ENCODE results near the gene BTBD9. TPM values are rescaled to one million over a fixed set of nuclear protein-coding genes. Genes with fewer than 3 reads are reported as not detected.

BTBD9 gene
- total RNA-seq, 1 experiment from 2014 or later: 11.3 TPM

DNA sequence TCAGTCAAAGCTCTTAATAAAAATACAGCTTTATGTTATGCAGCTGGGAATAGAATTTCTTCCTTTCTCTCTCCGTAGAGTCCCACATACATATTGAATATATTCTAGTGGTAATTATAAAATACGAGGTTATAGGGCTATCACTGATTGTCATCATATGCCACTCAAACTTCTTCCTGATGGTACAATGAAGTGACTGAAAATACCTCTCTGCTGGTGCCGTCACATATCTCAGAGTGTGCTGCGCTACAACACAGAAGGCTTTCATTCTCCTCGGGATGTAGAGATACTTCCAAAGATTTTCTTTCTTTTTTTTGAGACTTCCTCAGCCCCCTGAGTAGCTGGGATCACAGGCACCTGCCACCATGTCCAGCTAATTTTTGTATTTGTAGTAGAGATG, 249.9 kb downstream of the BTBD9 start:
- DNase-seq (ENCODE audit: low read depth): no peak

DNA sequence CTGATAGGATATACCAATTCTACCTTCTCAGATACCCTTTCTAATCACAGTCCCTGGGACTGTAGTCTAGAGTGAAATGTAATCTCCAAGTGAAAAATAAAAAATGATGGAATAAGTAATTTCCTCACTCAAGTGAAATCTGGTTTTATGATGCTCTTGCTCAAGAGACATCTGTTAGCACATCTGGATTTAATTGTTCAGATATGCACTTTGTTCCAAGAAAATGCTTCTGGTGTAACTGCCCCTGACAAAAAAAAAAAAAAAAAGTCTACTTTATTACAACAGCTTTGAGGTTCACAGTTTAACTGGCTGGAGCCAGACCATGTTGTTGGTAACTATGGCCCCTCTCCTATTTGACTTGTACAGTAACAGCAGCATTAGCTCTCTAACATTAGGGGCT, 251.8 kb downstream of the BTBD9 start:
- DNase-seq (ENCODE audit: low read depth): no peak

DNA sequence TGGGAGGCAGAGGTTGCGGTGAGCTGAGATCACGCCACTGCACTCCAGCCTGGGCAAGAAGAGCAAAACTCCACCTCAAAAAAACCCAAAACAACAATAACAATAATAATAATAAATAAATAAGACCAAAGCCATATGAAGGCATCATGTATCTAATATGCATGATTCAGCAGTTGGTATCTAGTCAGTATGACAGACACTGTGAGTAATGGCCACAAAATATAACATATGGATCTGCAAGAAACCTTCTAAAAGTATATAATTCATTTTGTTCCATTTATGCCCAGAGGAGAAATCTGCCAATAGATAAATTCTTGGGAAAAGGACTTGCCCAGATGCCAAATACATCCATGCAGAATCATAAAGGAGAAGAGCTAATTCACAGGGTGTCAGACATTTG, 252.3 kb downstream of the BTBD9 start:
- DNase-seq (ENCODE audit: low read depth): no peak

DNA sequence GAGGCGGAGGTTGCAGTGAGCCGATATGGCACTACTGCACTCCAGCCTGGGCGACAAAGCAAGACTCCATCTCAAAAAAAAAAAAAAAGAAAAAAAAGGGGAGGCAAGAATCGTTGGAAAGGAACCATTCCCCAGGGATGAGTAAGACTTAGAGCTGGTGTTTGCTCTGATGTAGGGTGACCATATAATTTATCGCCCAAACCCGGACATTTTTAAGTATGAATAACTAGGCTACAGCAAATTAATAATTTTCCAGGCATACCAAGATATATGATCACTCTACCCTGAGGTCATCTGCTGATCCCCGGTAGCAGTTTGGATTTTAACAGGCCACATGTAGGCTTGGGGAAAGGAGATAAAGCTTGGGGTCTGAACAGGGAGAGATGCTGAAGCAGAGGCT, 260.9 kb downstream of the BTBD9 start:
- peak; percentile 36 for DNase-seq (ENCODE audit: low read depth)

DNA sequence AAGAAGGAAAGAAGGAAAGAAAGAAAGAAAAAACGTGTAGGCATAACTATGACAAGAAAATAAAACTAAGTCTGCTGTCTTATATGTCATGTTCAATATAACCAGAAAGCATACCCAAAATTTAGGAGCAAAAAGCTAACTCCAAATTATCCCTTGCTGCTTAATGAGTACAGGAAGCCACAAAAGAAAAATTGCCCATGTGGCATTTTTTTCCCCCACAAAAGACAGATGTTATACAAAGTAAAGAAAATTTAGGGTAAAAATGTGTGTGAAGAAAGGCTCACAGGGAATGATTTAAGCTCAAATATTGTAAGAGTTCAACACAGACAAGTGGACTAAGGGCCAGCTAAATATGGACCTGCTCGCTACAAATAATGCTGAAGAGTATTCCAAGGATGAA, 263.8 kb downstream of the BTBD9 start:
- no peak for DNase-seq (ENCODE audit: low read depth)

DNA sequence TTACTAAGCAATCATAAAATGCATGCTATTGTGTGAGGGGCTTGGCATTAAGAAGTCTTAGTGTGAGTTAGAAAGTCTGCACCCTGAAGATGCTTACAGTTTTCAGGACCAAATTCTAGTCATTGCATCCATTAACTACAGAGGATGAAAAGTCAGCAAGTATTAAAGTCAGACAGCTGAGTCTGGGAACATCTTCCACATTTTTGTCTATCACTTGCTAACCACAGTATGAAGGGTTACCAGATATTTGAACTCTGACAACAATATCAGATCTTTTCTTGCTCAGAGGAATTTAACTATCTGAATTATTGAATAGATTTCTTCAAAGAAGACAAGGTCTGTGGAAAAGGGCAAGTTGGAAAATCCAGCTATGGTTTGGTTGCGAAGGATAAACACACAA, 264.4 kb downstream of the BTBD9 start:
- DNase-seq (ENCODE audit: low read depth): no peak

DNA sequence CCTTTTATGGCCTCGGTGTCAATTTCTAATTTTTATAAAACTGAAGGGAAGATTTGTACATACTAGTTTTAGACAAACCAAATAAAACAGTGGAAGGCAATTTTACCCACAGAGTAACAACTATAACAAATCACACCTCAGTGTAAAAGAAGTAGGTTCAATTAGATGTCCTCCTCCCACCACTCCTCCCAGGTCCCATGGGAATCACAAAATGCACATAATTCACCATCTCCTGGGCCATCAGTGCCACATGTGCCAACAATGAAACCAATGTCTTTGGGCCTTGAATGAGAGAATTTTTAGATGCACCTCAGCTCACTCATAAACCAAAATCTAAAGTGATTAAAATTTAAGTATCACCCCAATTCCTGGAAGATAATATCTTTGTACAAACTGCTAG, 267.8 kb downstream of the BTBD9 start:
- DNase-seq (ENCODE audit: low read depth): no peak

DNA sequence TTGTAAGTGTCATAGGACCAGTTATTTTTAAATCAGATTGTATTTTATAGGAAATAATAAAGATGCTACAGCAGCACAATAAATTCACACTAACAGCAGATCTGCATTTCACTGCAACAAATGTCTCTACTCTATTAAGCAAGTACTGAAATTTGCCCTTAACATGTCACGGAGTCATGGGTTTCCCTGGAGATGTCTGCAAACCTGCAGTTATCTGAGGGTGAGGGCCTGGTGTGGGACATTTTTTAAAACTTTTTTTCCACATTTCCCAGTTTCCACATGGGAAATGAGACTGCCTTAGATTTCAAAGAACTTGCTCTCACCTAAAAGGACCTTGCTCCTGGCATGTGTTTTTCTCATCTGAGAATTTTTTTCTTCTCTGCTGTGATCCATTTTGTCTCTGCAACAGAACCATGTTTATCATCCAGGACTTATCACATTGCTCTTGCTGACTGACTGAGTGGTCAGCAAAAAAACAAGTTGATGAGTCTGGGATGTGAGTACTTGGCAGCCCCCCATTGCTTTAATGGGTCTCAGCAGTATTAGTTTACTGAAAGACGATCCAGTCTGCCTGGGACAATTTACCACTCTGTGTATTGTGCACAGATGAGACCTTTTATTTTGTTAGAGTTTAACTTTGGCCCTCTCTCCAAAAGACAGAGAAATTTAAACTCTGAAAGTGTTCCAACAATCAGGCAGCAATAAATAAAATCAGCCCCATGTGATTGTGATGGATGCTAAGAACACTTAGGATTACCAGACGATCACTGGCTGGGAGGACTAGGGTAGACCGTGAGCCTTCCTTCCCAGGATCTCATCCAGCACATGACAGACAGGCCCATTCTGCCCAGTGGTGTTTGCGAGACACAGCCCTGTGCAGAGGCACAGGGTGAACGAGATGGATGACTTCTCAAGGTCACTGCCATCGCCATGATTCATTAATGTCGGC, 268.8 kb downstream of the BTBD9 start:
- no peak for DNase-seq (ENCODE audit: low read depth)

DNA sequence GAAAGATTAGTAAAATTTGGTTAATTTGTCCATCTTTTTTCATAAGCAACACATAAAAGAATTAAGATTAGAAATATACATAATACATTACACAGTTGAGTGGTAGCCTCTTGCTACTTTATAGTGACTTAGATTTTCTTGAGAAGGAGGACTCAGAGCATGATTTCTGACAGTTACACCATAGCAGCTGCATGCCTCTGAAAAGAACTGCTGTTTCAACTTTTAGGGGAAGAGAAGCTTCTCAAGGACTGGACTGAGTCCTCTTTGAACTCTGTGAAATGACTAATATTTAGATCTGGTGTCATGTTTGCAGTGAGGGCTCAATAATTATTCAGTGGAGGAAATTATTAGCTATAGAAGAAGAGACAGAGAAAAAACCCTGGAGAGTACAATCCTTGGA, 272.5 kb downstream of the BTBD9 start:
- no peak for DNase-seq (ENCODE audit: low read depth)

DNA sequence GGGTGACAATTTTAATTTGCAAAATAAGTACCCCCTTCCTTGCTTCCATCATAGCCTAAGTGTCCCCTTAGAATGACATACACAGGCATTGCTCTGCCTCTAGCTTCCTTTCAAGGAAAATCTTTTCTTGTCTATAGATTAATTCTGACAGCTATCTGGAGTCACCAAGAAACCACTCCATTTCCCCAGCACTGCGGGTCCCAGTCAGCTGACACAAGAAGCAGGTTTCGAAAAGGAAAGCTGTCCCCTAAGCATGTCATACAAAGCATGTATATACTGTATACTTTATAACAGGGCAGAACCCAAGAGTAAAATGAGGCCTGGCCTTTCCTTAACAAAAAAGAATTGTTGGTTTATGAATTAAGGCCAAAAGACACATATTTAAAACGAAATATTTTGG, 273.5 kb downstream of the BTBD9 start:
- DNase-seq (ENCODE audit: low read depth): no peak

DNA sequence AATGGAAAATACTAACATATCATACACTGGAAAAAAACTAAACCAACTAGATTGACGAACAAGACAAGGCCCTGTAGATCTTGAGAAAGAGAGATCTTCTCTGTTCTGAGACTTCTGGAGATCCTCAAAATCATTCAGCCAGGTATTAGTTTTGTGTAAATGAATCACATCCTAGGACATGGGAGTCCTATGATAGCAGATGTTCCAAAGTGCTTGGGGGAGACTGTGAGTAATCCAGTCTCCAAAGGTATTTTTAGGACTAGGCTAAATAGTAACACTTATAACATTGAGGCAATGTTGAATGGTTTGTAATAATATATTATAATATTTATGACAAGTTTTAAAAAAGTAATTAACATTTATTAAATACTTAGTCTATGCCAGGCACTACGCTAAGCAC, 275.0 kb downstream of the BTBD9 start:
- no peak for DNase-seq (ENCODE audit: low read depth)

DNA sequence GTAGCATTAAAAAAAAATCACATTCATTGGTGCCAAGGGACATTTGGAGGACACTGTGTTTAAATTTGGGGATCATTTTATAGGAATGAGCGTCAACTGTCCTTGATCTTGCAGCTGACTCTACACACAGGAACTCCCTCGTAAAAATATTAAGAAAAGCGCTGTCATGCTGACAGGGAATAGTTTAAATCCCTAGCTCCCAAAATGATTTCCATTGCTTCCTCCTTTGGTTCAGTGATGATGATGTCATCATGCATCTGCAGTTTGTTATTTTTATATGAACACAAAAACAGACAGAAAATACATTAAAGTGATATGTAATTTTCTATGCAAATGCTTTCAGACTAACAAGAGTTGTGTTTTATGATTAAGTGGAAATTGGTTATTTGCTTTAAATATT, 275.6 kb downstream of the BTBD9 start:
- DNase-seq (ENCODE audit: low read depth): no peak

DNA sequence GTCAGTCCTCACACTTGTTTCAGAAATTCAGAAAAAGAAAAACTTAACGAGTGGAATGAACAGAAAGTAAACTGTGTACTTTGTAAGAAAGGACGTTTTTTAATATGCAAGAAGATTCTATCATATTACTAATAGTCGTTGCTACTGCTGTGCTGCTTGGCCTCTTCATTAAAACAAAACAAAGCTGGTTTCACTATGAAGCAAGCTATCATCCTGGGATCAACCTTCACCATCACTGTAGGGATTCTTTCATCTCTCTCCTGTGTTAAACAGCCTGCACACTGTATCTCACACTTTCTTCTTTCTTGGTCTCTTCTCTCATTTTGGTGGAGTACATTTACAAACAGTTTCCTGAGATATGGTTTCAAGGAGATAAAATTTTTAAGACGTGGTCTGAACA, 284.2 kb downstream of the BTBD9 start:
- DNase-seq (ENCODE audit: low read depth): no peak

DNA sequence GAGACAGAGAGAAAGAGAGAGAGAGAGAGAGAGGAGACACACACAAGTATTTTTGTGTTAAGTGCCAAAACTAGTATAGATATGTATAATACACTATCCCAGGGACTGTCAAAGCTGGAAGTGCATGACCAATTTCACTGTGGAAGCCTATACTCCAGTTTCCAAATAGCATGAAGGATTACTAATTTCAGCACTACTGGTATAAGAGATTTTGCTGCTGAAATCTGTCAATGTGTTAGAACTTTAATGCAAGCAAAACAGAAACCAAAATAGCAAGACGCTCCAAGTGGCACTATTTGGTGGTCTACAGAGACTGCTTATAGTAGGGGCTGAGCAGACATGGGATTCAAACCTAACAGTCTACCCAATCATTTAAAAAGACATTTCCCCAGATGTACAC, 284.8 kb downstream of the BTBD9 start:
- DNase-seq (ENCODE audit: low read depth): no peak

DNA sequence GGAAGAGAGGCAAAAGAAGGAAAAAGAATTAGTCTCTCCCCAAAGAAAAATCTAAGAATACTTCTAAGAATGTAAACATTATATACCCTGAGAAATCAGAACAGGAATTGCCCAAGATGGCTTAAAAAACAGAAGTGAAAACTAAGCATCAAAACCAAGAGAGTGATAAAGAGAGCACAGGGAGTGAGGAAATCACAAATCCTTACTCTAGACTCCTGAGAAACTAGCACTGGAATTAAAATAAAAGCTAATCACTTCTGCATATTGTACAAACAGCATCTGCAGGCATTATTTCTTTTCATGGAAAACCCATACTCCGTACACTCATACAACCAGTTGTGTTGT, 285.7 kb downstream of the BTBD9 start:
- no peak for DNase-seq (ENCODE audit: low read depth)

DNA sequence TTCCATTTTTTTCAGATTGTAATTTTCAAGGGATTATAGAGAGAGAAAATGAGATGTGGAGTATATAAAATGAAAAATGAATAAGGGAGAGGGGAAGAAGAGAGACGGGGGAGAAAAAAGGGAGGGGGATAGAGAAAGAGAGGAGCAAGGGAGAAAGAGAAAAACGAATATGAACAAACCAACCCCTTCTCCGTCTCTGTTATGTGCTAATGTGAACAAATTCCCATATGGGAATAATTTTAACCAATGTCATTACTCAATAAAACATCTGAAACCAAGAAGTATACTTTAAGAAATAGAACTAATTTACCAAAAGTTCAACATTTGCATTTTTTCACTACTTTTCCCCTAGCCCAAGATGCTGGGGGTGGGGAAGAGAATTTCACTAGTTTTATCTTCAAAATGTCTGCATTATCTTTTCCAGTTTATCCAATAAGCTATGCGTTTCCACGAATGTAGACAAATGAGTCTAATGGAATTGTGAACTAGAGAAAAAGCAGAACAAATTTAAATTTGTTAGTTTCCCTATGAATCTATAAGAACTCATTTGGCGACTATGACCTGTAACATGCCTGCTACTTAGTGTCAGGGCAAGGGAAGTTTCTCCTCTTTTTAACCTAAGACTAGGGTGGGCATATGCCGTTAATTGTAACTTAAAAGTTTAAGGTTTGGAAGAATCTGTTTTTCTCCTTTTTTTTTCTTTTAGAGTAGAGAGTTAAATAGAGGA, 286.3 kb downstream of the BTBD9 start:
- no peak for DNase-seq (ENCODE audit: low read depth)

DNA sequence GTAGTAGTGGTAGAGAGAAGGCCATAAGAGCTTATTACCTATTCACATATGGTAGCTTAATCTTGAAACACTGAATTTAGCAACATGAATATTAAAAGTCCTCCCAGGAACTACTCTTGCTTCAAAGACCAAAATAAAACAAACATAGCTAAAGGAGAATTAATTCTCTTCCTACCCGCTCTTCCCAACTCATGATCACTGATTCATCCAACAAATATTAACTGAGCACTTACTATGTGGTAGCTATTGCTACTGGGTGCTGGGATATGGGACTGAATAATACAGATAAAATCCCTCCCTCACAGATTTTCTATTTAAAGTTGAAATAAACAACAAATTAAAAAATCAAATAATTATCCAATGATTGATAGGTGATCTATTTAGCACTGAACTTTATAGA, 287.1 kb downstream of the BTBD9 start:
- DNase-seq (ENCODE audit: low read depth): peak; percentile 27

DNA sequence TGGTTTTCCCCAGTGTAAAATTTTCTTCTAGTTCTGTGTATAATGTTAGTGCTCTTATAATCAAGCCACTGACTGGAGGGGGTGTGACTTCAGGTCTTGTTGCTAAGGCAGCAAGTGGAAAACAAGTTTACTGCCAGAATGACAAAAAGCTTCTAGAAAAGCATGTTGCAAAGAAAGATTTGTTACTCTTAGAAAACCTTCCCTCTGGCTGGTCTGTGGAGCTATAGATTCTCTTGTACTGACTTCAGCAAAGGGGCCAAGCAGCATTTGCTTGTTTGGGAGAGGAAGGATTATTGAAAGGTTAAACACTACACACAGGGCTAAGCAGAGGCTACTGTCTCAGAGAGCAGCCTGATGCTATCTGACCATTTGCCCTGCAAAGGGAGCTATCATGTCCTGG, 288.8 kb downstream of the BTBD9 start:
- peak; percentile 90 for DNase-seq (ENCODE audit: low read depth)

DNA sequence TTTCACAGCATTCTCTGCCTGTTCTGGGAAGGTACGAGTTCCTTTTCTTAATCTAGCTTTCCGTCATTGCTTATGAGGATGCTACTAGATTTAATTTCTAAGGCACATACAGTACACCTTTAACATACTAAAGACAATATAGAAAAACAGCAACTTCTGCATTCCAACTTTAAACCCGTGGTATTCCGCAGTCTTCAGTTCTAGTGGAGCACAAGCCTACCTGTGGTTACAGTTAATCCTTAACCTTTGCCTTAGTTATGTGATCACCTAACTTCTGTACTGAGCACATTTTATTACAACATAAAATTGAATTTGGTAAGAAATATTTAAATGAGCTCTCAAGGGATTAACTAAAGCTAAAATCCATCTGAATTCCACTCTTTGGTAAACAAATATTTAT, 289.5 kb downstream of the BTBD9 start:
- no peak for DNase-seq (ENCODE audit: low read depth)

DNA sequence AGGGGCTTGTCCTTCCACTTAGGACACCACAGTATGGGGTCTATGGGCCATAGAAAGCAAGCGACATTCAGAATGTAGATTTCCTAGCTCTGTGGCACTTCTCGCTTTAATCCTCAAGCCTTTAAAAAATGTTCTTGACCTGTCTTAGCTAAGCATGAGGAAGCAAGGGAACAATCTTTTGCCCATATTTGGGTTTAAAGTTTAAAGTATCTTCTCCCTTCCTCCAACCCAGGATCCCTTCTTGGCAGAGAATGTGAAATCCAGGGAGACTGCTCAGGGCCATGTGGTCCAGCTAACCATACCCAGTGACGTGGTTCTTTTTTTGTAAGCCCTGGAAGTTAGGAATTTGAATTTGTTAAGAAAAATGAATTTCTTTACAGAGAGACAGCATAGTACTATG, 289.9 kb downstream of the BTBD9 start:
- DNase-seq (ENCODE audit: low read depth): peak; percentile 83

DNA sequence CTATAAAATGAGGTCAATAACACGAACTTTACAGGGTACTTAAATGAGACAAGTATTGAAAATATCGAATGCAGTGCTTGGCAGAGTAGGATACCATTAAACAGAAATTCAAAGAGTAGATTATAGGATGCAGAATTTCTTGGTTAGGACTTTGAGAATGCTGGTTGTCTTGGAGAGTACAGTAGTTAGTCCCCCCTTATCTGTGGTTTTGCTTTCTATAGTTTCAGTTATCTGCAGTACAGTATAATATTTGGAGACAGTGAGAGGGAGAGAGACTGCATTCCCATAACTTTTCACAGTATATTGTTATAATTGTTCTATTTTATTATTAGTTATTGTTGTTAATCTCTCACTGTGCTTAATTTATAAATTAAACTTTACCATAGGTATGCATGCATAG, 290.5 kb downstream of the BTBD9 start:
- DNase-seq (ENCODE audit: low read depth): no peak

DNA sequence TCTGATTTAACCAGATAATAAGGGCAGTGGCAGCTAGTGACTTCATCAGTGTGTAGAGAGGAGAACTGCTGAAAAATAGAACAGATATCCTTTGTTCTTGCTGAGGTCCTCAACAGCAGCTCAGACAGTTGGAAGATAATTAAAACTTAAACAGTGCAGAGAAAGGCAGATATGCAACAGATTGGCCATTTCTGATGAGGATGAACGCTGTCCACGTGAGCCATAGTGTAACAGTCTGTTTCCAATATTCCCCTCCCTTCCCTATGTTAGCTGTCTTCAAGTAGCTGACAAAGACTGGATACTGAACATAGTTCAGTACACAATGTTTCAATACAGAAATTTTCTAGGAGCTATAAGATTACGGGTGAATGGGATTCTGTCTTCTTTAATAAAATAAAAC, 291.4 kb downstream of the BTBD9 start:
- DNase-seq (ENCODE audit: low read depth): no peak

DNA sequence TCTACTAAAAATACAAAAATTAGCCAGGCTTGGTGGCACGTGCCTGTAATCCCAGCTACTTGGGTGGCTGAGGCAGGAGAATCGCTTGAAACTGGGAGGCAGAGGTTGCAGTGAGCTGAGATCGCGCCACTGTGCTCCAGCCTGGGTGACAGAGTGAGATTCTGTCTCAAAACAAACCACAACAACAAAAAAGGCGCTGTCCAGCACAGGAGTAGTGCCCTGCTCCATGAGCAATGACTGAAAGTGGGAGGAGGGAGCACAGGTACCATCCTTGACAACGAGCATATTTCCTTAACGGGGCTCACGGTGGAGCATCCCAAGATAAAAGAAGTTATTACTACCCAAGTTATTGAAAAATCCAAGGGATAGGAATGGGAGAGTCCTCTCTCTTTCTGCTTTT, 291.9 kb downstream of the BTBD9 start:
- DNase-seq (ENCODE audit: low read depth): peak; percentile 46

Data from M059J (cell line).